HepG2 (cell line): ENCODE results near the gene BOD1. TPM values are rescaled to one million over a fixed set of nuclear protein-coding genes. Genes with fewer than 3 reads are reported as not detected.

Source experiments
- ATF2 ChIP-seq: sonication (generic); formaldehyde crosslinking; IDR thresholded peaks from 2 replicates; pipeline ENCODE4 v1.4.0; 2020; ENCODE audit warnings: missing genetic modification reagents
- FOXJ3 ChIP-seq: sonication (generic); formaldehyde crosslinking; IDR thresholded peaks from 2 replicates; pipeline ENCODE4 v1.4.0; 2020; ENCODE audit warnings: missing genetic modification reagents, mild to moderate bottlenecking, borderline replicate concordance
- KIAA2018 ChIP-seq: sonication (generic); formaldehyde crosslinking; IDR thresholded peaks from 2 replicates; pipeline ENCODE4 v1.5.0; 2020; ENCODE audit warnings: mild to moderate bottlenecking, missing genetic modification reagents, borderline replicate concordance
- MEIS2 ChIP-seq: sonication (generic); formaldehyde crosslinking; IDR thresholded peaks from 2 replicates; pipeline ENCODE4 v1.9.0; 2021; ENCODE audit warnings: mild to moderate bottlenecking, missing genetic modification reagents
- REL ChIP-seq: sonication (generic); formaldehyde crosslinking; conservative IDR thresholded peaks from 2 replicates; pipeline ENCODE4 v1.8.0; 2022; ENCODE audit warnings: mild to moderate bottlenecking, missing genetic modification reagents, moderate library complexity
- RNF2 ChIP-seq: fragments of 450-650 bp; conservative IDR thresholded peaks from 2 replicates; pipeline ENCODE4 v1.6.1; 2016; ENCODE audit warnings: low read depth
- SKI ChIP-seq: fragments of 450-650 bp; IDR thresholded peaks from one replicate; pipeline ENCODE4 v1.6.1; 2018; ENCODE audit warnings: mild to moderate bottlenecking; ENCODE audit not compliant: partially characterized antibody
- SP140L ChIP-seq: sonication (generic); formaldehyde crosslinking; IDR thresholded peaks from 2 replicates; pipeline ENCODE4 v1.4.0; 2020; ENCODE audit warnings: missing genetic modification reagents, borderline replicate concordance
- ZBTB2 ChIP-seq: sonication (generic); formaldehyde crosslinking; IDR thresholded peaks from 2 replicates; pipeline ENCODE4 v1.8.0; 2022; ENCODE audit warnings: low read depth, missing genetic modification reagents
- ZNF562 ChIP-seq: sonication (generic); formaldehyde crosslinking; IDR thresholded peaks from 2 replicates; pipeline ENCODE4 v1.8.0; 2022; ENCODE audit warnings: missing genetic modification reagents, borderline replicate concordance
- ZNF580 ChIP-seq: IDR thresholded peaks from 2 replicates; pipeline ENCODE4 v1.6.1; 2016; ENCODE audit warnings: low read depth, borderline replicate concordance
- ZNF782 ChIP-seq: sonication (generic); formaldehyde crosslinking; IDR thresholded peaks from 2 replicates; pipeline ENCODE4 v1.4.0; 2020; ENCODE audit warnings: missing genetic modification reagents, mild to moderate bottlenecking, borderline replicate concordance
- ZNF816 ChIP-seq: sonication (generic); formaldehyde crosslinking; IDR thresholded peaks from 2 replicates; pipeline ENCODE4 v1.8.0; 2022; ENCODE audit warnings: missing genetic modification reagents, mild to moderate bottlenecking, borderline replicate concordance
- ZNF891 ChIP-seq: sonication (generic); formaldehyde crosslinking; IDR thresholded peaks from 2 replicates; pipeline ENCODE4 v1.5.0; 2020; ENCODE audit warnings: mild to moderate bottlenecking, missing genetic modification reagents
- polyA plus RNA-seq, 8 experiments: library from polyadenylated mRNA; depleted of rRNA in 3 of 8; stranded (reverse) in 7 of 8; unstranded in 1 of 8; fragments of >200 nt; fragmentation: Illumina TruSeq in 4 of 8; extraction: Trizol in 4 of 8; gene quantifications; 2 replicates each; pipeline versions ENCODE4 v1.2.1 to v1.2.3, GENCODE V29; 2011 to 2016; ENCODE audit warnings: low read depth in 4 of 8, missing spikeins in 1 of 8, mixed read lengths in 1 of 8; ENCODE audit not compliant: insufficient read depth in 1 of 8
- total RNA-seq, 5 experiments: library from RNA; depleted of rRNA; stranded (reverse); fragments of >200 nt; fragmentation: Illumina TruSeq; extraction: Trizol; gene quantifications; 2 replicates each; pipeline ENCODE4 v1.2.3, GENCODE V29; 2016; ENCODE audit warnings: low read depth in 1 of 5

Gene BOD1
- total and polyA plus RNA-seq, 2 of the 13 experiments (the other 11 are each of a cell fraction or from before 2014, with no cell fraction given), result 81.5 to 103 TPM

GRCh38 chr5:173623296-173623771 lies 6.9 kb upstream of the BOD1 start (continued):
- TF ChIP-seq ZNF816 (CRISPR knock-in tag) (no peak), ZNF562 (CRISPR knock-in tag) (no peak), RNF2 (no peak), ZNF891 (no peak), ATF2 (CRISPR knock-in tag) (no peak), KIAA2018 (no peak), ZNF580 (CRISPR knock-in tag) (no peak), SKI (peak; percentile 37), MEIS2 (CRISPR knock-in tag) (peak; percentile 38; the same call in 1 of the 2 replicates), SP140L (CRISPR knock-in tag) (no peak), ZNF782 (CRISPR knock-in tag) (no peak), ZBTB2 (CRISPR knock-in tag) (no peak), FOXJ3 (CRISPR knock-in tag) (peak; percentile 80; the same call in 1 of the 2 replicates), REL (no peak)
